Measurements from ENCODE around the gene CCSAP.
A peak's percentile ranks its signal among the peaks of the same experiment; 100 is the strongest.

The CCSAP gene

GRCh38 chr1:229347528-229347927 lies 4.7 kb upstream of the CCSAP start:
- TF ChIP-seq EZH2phosphoT487 (IDR thresholded peaks at IDR 0.05; ENCODE audit: low read depth) (no peak), CTCF (IDR thresholded peaks at IDR 0.05; ENCODE audit: low read depth, low read length) (no peak)
- no peaks in the 10 kb centered on the region for H3K36me3 ChIP-seq (replicated peaks; ENCODE audit: low read depth, low read length)
- H3K27ac ChIP-seq (ENCODE audit: low read length) = no peak overlapping the region
- no peak overlapping the region for H3K9ac ChIP-seq (ENCODE audit: low read length)
- H3K9me3 ChIP-seq (ENCODE audit: insufficient read depth, low read length) = no peaks in the 10 kb centered on the region
- H3K79me2 ChIP-seq (ENCODE audit: low read length) = no peaks in the 10 kb centered on the region
- peaks cover 12% of the 10 kb centered on the region for H3K4me1 ChIP-seq (ENCODE audit: low read length)
- no peaks in the 10 kb centered on the region for H4K20me1 ChIP-seq (ENCODE audit: insufficient read depth, low read length)
- peaks cover 56% of the 10 kb centered on the region for H3K27me3 ChIP-seq (ENCODE audit: low read depth, low read length)
- no peak overlapping the region for H2AFZ ChIP-seq (ENCODE audit: low read depth, low read length)
- no peak overlapping the region for H3K4me2 ChIP-seq (ENCODE audit: low read length)
- no peak overlapping the region for H3K4me3 ChIP-seq (ENCODE audit: low read length)

GRCh38 chr1:229344937-229345684 lies 2.3 kb upstream of the CCSAP start:
- H3K27ac ChIP-seq (ENCODE audit: low read length) = no peak overlapping the region
- H3K36me3 ChIP-seq (replicated peaks; ENCODE audit: low read depth, low read length) = no peaks in the 10 kb centered on the region
- peaks cover 14% of the 10 kb centered on the region for H3K79me2 ChIP-seq (ENCODE audit: low read length)
- peaks cover 42% of the 10 kb centered on the region for H3K27me3 ChIP-seq (ENCODE audit: low read depth, low read length)
- peaks cover 5% of the 10 kb centered on the region; the same call in 1 of the 2 replicates for H4K20me1 ChIP-seq (ENCODE audit: insufficient read depth, low read length)
- H3K4me3 ChIP-seq (ENCODE audit: low read length) = no peak overlapping the region
- no peaks in the 10 kb centered on the region for H3K9me3 ChIP-seq (ENCODE audit: insufficient read depth, low read length)
- H3K4me2 ChIP-seq (ENCODE audit: low read length) = no peak overlapping the region
- no peak overlapping the region for H2AFZ ChIP-seq (ENCODE audit: low read depth, low read length)
- H3K9ac ChIP-seq (ENCODE audit: low read length) = no peak overlapping the region
- TF ChIP-seq EZH2phosphoT487 (IDR thresholded peaks at IDR 0.05; ENCODE audit: low read depth) (no peak), CTCF (IDR thresholded peaks at IDR 0.05; ENCODE audit: low read depth, low read length) (no peak)
- H3K4me1 ChIP-seq (ENCODE audit: low read length) = peaks cover 22% of the 10 kb centered on the region

- H3K4me2 ChIP-seq (ENCODE audit: low read length) = peak overlapping the region; percentile 79
- peaks cover 8% of the 10 kb centered on the region for H4K20me1 ChIP-seq (ENCODE audit: insufficient read depth, low read length)
- peaks cover 4% of the 10 kb centered on the region for H3K36me3 ChIP-seq (replicated peaks; ENCODE audit: low read depth, low read length)
- H3K9ac ChIP-seq (ENCODE audit: low read length) = no peak overlapping the region
- H3K4me1 ChIP-seq (ENCODE audit: low read length) = peaks cover 15% of the 10 kb centered on the region
- H3K79me2 ChIP-seq (ENCODE audit: low read length) = peaks cover 20% of the 10 kb centered on the region
- peak overlapping the region; percentile 85 for H3K4me3 ChIP-seq (ENCODE audit: low read length)
- H3K27ac ChIP-seq (ENCODE audit: low read length) = no peak overlapping the region
- TF ChIP-seq CTCF (IDR thresholded peaks at IDR 0.05; ENCODE audit: low read depth, low read length) (no peak), EZH2phosphoT487 (IDR thresholded peaks at IDR 0.05; ENCODE audit: low read depth) (no peak)
- H2AFZ ChIP-seq (ENCODE audit: low read depth, low read length) = no peak overlapping the region
- peaks cover 34% of the 10 kb centered on the region for H3K27me3 ChIP-seq (ENCODE audit: low read depth, low read length)
- no peaks in the 10 kb centered on the region for H3K9me3 ChIP-seq (ENCODE audit: insufficient read depth, low read length)
Observed at GRCh38 chr1:229344139-229344538, 1.3 kb upstream of the CCSAP start.

GRCh38 chr1:229341774-229342655 lies 832 bp downstream of the CCSAP start:
- H3K36me3 ChIP-seq (replicated peaks; ENCODE audit: low read depth, low read length) = peaks cover 4% of the 10 kb centered on the region
- TF ChIP-seq EZH2phosphoT487 (IDR thresholded peaks at IDR 0.05; ENCODE audit: low read depth) (no peak), CTCF (IDR thresholded peaks at IDR 0.05; ENCODE audit: low read depth, low read length) (no peak; the same call in 1 of the 2 replicates)
- H3K4me2 ChIP-seq (ENCODE audit: low read length) = peak overlapping the region; percentile 82
- H3K9me3 ChIP-seq (ENCODE audit: insufficient read depth, low read length) = no peaks in the 10 kb centered on the region
- peaks cover 27% of the 10 kb centered on the region for H3K4me1 ChIP-seq (ENCODE audit: low read length)
- peak overlapping the region; percentile 74 for H3K9ac ChIP-seq (ENCODE audit: low read length)
- H3K27ac ChIP-seq (ENCODE audit: low read length) = peak overlapping the region; percentile 45
- peaks cover 35% of the 10 kb centered on the region for H3K79me2 ChIP-seq (ENCODE audit: low read length)
- peaks cover 8% of the 10 kb centered on the region for H4K20me1 ChIP-seq (ENCODE audit: insufficient read depth, low read length)
- peak overlapping the region; percentile 55; the same call in 1 of the 2 replicates for H2AFZ ChIP-seq (ENCODE audit: low read depth, low read length)
- peak overlapping the region; percentile 85 for H3K4me3 ChIP-seq (ENCODE audit: low read length)
- peaks cover 20% of the 10 kb centered on the region for H3K27me3 ChIP-seq (ENCODE audit: low read depth, low read length)

Data from OCI-LY3 (cell line).